Karpas-422 (cell line): ENCODE data around the gene ZBTB47. TPM values are rescaled to one million over a fixed set of nuclear protein-coding genes. Genes with fewer than 3 reads are reported as not detected.
A peak's percentile ranks its signal among the peaks of the same experiment; 100 is the strongest.

Source experiments
- DNase-seq: peaks from one replicate; pipeline ENCODE4 v3.0.0-alpha.2; 2015
- H2AFZ ChIP-seq: fragments of 200-600 bp; sonication (generic); 2 replicates; pipeline ENCODE4 v1.6.1; 2014; ENCODE audit warnings: antibody characterized with exemption, low read length, mixed read lengths
- H3K27ac ChIP-seq: fragments of 200-600 bp; sonication (generic); 2 replicates; pipeline ENCODE4 v1.5.1; 2014; ENCODE audit warnings: mild to moderate bottlenecking, low read length, moderate library complexity
- H3K27me3 ChIP-seq: fragments of 200-600 bp; sonication (generic); 2 replicates; pipeline ENCODE4 v1.6.1; 2014; ENCODE audit warnings: low read length, mixed read lengths
- H3K36me3 ChIP-seq: fragments of 200-600 bp; sonication (generic); 2 replicates; pipeline ENCODE4 v1.6.1; 2014; ENCODE audit warnings: low read length, mixed read lengths; ENCODE audit not compliant: insufficient read depth
- H3K4me1 ChIP-seq: fragments of 200-600 bp; sonication (generic); 2 replicates; pipeline ENCODE4 v1.6.1; 2014; ENCODE audit warnings: mild to moderate bottlenecking, low read length, mixed read lengths
- H3K4me2 ChIP-seq: fragments of 200-600 bp; sonication (generic); 2 replicates; pipeline ENCODE4 v1.6.1; 2014; ENCODE audit warnings: low read length, low read depth, mild to moderate bottlenecking; ENCODE audit not compliant: poor library complexity, severe bottlenecking
- H3K4me3 ChIP-seq: fragments of 200-600 bp; sonication (generic); 2 replicates; pipeline ENCODE4 v1.5.1; 2014; ENCODE audit warnings: mild to moderate bottlenecking, antibody characterized with exemption, low read length, mixed read lengths
- H3K79me2 ChIP-seq: fragments of 200-600 bp; sonication (generic); 2 replicates; pipeline ENCODE4 v1.6.1; 2014; ENCODE audit warnings: mild to moderate bottlenecking, low read length, mixed read lengths
- H3K9ac ChIP-seq: fragments of 200-600 bp; sonication (generic); 2 replicates; pipeline ENCODE4 v1.6.0; 2014; ENCODE audit warnings: low read length
- H3K9me2 ChIP-seq: fragments of 200-600 bp; sonication (generic), shearing (Covaris generic); replicated peaks from 2 replicates; pipeline ENCODE4 v1.6.0; 2014; ENCODE audit warnings: mild to moderate bottlenecking, low read length, moderate library complexity; ENCODE audit not compliant: insufficient read depth
- H3K9me3 ChIP-seq: fragments of 300-700, 200-600 bp; sonication (generic); 2 replicates; pipeline ENCODE4 v1.6.1; 2014; ENCODE audit warnings: low read length, mixed read lengths
- H4K20me1 ChIP-seq: fragments of 200-600 bp; sonication (generic); 2 replicates; pipeline ENCODE4 v1.6.1; 2014; ENCODE audit warnings: mild to moderate bottlenecking, antibody characterized with exemption, low read length, low read depth; ENCODE audit not compliant: insufficient read depth
- total RNA-seq: library from RNA; depleted of rRNA; stranded (reverse); fragments of >200 nt; shearing (Covaris generic); gene quantifications from 2 replicates; pipeline ENCODE4 v1.2.3, GENCODE V29; 2014; ENCODE audit warnings: low replicate concordance

The ZBTB47 gene
- total RNA-seq, 1 experiment from 2014 or later: 0.07 TPM

DNA sequence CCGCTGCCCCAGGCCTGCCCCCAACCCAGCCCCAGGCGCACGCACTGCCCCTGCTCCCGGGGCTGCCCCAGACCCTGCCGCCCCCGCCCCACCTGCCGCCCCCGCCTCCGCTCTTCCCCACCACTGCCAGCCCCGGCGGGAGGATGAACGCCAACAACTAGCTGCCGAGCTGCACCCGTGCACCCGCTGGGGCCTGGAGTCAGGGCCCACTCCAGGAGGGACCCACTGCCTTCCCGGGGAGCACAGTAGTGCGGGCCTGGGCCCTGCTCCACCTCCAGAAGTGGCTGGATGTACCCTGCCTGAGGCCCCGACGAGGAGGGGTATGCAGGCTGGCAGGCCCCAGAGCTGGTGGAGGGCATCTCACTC lies 10.9 kb downstream of the ZBTB47 start:
- peaks cover 12% of the 10 kb centered on the region for H3K4me1 ChIP-seq
- no peak overlapping the region for H3K9ac ChIP-seq
- H3K9me3 ChIP-seq: no peaks in the 10 kb centered on the region
- no peaks in the 10 kb centered on the region for H3K36me3 ChIP-seq
- no peaks in the 10 kb centered on the region for H4K20me1 ChIP-seq
- no peaks in the 10 kb centered on the region for H3K9me2 ChIP-seq
- peak overlapping the region; percentile 44 for H3K4me2 ChIP-seq
- no peaks in the 10 kb centered on the region for H3K27me3 ChIP-seq
- no peaks in the 10 kb centered on the region for H3K79me2 ChIP-seq
- no peak for DNase-seq
- no peak overlapping the region for H3K4me3 ChIP-seq
- no peak overlapping the region for H2AFZ ChIP-seq
- no peak overlapping the region for H3K27ac ChIP-seq

DNA sequence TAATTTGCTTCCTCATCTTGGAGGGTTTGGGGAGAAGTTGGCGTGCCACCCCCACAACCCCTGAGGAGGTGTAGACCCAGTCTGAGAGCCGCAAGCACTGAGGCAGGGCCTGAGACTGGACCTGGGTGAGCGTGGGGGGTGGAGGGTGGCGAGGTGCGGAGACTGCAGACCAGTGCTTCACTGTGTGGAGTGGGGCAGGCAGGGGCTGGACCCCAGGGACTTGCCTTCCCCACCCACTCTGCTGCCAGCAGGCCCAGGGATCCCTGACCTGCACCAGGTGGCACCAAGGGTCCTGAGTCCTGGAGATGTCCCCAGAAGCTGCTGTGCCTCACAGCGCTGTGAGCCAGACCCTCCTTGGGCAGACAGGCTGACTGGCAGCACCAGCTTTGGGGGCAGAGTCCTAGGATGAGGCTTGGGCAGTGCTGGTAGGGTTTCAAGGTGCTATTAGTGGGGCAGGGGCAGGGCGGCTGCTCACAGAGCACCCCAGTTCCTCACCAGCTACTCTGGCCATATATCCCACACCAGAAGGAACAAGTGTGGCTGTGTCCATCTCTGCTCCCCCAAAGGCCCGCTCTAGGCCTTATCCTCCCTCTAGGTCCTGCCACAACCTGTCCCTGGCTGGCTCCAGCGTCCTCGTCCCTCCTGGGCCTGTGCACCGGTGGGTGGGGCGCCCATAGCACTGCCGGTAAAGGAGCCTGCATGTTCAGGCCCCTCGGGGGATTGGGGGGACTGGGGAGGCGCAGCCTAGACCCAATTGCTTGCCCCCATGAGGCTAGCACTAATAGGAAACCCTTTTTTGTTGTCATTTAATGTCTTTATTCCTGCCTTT lies 11.8 kb downstream of the ZBTB47 start:
- Histone ChIP-seq H3K9me3 (no peaks in the 10 kb centered on the region), H3K4me1 (peaks cover 12% of the 10 kb centered on the region), H4K20me1 (no peaks in the 10 kb centered on the region), H3K27ac (no peak overlapping the region), H2AFZ (no peak overlapping the region), H3K9me2 (no peaks in the 10 kb centered on the region), H3K4me2 (no peak overlapping the region), H3K9ac (no peak overlapping the region), H3K36me3 (no peaks in the 10 kb centered on the region), H3K4me3 (no peak overlapping the region), H3K27me3 (no peaks in the 10 kb centered on the region), H3K79me2 (no peaks in the 10 kb centered on the region)
- DNase-seq: no peak

DNA sequence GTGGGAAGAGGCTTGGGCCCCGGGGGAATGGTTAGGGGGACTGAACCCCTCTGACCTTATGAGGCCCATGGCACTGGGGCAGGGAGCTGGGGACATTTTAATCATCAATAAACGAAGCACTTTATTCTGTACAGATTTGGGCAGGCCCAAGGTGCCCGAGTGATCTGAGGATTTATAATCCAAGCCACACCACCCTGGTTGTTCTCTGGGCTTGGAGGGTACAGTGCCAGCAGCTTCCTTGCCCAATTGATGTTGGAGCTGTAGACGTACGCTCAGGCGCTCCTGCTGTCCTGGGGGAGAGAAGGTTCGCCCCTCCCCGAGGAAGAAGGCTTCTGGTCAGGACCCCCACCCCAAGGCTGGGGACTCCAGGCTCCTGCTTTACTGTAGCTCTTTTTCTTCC lies 12.5 kb downstream of the ZBTB47 start:
- Histone ChIP-seq H3K9me2 (no peaks in the 10 kb centered on the region), H3K4me2 (no peak overlapping the region)

DNA sequence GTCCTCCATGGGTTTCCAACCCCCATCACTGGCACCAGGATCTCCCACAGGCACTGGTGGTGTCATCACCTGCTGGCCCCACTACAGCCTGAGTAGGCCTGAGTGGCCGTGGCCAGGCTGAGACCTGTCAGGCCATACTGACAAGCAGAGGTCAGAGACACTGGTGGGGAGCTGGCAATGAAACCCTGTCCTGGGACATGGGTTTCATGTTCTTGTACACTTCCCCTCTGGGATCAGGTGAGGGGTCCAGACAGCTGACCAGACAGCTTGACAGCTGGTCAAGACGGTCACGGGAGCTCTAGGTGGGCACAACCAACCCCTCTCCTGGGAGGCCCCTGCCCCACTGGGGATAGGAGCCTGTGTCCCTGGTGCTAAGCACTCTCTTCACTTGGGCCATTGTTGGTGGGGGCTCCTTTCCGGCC lies 13.1 kb downstream of the ZBTB47 start:
- no peaks in the 10 kb centered on the region for H3K79me2 ChIP-seq
- H3K4me2 ChIP-seq: no peak overlapping the region
- H3K36me3 ChIP-seq: no peaks in the 10 kb centered on the region
- H4K20me1 ChIP-seq: no peaks in the 10 kb centered on the region
- H3K4me1 ChIP-seq: peaks cover 12% of the 10 kb centered on the region
- no peak overlapping the region for H3K4me3 ChIP-seq
- no peaks in the 10 kb centered on the region for H3K27me3 ChIP-seq
- no peak overlapping the region for H3K27ac ChIP-seq
- H3K9me3 ChIP-seq: no peaks in the 10 kb centered on the region
- no peaks in the 10 kb centered on the region for H3K9me2 ChIP-seq
- no peak overlapping the region for H2AFZ ChIP-seq
- no peak overlapping the region for H3K9ac ChIP-seq
- no peak for DNase-seq

More for the DNA sequence above, 12.5 kb downstream of the ZBTB47 start:
- Histone ChIP-seq H3K4me3 (no peak overlapping the region), H3K27me3 (no peaks in the 10 kb centered on the region), H3K27ac (no peak overlapping the region), H3K4me1 (peaks cover 12% of the 10 kb centered on the region), H2AFZ (no peak overlapping the region), H3K36me3 (no peaks in the 10 kb centered on the region), H4K20me1 (no peaks in the 10 kb centered on the region), H3K9me3 (no peaks in the 10 kb centered on the region), H3K9ac (no peak overlapping the region), H3K79me2 (no peaks in the 10 kb centered on the region)
- DNase-seq: no peak

DNA sequence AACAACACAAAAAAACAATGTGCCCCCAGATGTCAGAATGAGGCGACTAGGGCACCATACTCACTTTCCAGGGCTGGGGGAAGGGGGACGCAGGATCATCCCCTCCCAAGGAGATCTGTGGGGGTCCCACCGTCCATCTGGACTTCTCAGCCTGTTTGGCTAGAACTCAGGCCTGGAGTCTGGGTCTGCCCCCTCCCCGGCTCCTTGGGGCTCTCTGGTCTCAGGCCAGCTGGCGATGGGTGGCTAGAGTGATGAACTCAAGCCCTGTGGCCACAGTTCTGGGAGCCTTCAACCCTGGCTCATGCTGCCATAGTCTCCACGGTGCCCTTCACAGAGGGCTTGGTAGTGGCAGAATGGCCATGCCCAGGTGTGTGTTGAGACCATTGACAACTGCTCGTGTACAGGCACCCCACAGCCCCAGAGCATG lies 13.6 kb downstream of the ZBTB47 start:
- H2AFZ ChIP-seq: no peak overlapping the region
- DNase-seq: no peak
- no peaks in the 10 kb centered on the region for H4K20me1 ChIP-seq
- no peaks in the 10 kb centered on the region for H3K9me2 ChIP-seq
- H3K36me3 ChIP-seq: no peaks in the 10 kb centered on the region
- no peak overlapping the region for H3K9ac ChIP-seq
- no peaks in the 10 kb centered on the region for H3K9me3 ChIP-seq
- H3K79me2 ChIP-seq: no peaks in the 10 kb centered on the region
- no peaks in the 10 kb centered on the region for H3K27me3 ChIP-seq
- H3K27ac ChIP-seq: no peak overlapping the region
- no peak overlapping the region for H3K4me2 ChIP-seq
- peaks cover 12% of the 10 kb centered on the region for H3K4me1 ChIP-seq
- H3K4me3 ChIP-seq: no peak overlapping the region

DNA sequence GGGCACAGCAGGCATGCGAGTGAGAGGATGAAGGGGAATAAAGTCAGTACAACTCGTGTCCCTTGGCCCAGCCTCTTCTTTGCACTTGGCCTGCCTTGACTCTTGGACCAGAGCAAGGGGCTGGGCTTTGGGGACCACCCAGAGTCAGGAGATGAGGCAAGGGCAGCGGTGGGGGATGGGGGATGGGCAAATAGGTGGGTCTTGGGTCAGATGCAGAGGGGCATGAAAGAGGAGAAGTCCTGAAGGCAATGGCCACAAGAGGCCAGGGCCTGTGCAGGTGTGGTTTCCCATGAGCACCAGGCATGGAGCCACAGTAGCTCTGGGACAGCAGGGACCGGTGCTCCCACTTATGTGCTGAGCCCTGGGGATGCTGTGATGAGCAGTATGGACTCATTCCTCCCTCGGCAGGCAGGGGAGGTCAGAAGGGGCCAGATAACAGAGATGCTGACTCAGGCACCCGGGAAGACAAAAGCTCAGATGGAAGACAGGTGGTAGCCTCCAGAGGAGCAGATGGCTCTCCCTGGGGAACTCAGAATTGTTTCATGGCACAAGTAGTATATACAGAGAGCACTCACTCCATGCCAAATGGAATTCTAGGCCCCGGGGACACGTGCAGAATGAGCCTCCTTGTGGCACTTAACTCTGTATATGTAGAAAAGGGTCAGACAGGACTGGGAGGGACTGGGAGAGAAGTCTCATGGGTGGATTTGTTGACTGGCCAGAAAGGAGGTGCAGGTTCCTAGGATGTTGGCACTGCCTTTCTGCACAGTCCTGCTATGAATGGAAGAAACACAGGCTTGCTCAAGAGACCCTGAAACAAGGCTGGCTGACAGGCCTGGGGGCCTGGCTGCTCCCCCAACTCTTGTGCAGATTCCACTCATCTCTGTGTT lies 14.3 kb downstream of the ZBTB47 start:
- Histone ChIP-seq H3K27ac (no peak overlapping the region), H3K27me3 (no peaks in the 10 kb centered on the region), H3K36me3 (no peaks in the 10 kb centered on the region), H4K20me1 (no peaks in the 10 kb centered on the region), H3K9me3 (no peaks in the 10 kb centered on the region), H3K9ac (no peak overlapping the region), H3K4me1 (peaks cover 12% of the 10 kb centered on the region), H3K79me2 (no peaks in the 10 kb centered on the region), H3K4me2 (no peak overlapping the region), H3K4me3 (no peak overlapping the region), H2AFZ (no peak overlapping the region), H3K9me2 (no peaks in the 10 kb centered on the region)
- no peak for DNase-seq

DNA sequence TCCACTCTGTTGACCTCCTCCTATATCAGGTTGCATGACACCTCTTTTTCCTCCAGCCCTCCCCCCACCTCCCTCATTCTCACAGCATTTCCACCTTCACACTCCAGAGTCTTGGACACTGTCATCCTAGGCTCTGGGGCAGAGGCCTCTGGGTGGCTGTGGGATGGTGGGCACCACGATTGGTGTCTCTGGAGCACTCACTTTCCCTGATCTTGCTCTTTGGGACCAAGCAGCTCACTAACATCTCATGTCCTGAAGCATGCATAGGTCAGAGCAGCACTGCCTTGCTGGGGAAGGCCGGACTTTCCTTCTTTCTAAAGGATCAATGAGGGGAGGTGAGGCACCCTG lies 14.9 kb downstream of the ZBTB47 start:
- H3K4me1 ChIP-seq: peaks cover 9% of the 10 kb centered on the region
- no peaks in the 10 kb centered on the region for H3K27me3 ChIP-seq
- no peaks in the 10 kb centered on the region for H3K79me2 ChIP-seq
- H3K9me3 ChIP-seq: no peaks in the 10 kb centered on the region
- H2AFZ ChIP-seq: no peak overlapping the region
- no peaks in the 10 kb centered on the region for H4K20me1 ChIP-seq
- DNase-seq: no peak
- no peak overlapping the region for H3K4me2 ChIP-seq
- no peaks in the 10 kb centered on the region for H3K9me2 ChIP-seq
- no peak overlapping the region for H3K27ac ChIP-seq
- H3K36me3 ChIP-seq: no peaks in the 10 kb centered on the region
- no peak overlapping the region for H3K4me3 ChIP-seq
- H3K9ac ChIP-seq: no peak overlapping the region

DNA sequence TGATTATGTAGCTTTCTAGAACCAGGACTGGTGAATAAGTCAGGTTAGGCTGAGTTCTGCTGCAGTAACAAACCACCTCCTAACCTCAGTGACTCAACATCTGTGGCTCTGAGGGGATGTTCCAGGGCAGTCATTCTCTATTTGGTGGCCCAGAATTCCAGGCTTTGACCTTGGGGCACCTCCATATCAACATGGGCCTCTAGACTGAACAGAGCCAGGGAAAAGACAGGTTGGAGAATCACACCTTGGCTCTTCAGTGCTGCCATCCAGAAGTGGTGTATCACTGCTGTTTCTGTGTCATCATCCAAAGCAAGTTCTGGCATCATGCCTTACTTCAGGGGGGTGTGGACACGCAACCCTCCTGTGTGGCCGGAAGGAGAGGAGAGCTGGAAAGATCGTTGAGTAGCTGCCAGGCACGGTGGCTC lies 15.3 kb downstream of the ZBTB47 start:
- Histone ChIP-seq H3K36me3 (no peaks in the 10 kb centered on the region), H3K79me2 (no peaks in the 10 kb centered on the region), H3K27me3 (no peaks in the 10 kb centered on the region), H3K9me2 (no peaks in the 10 kb centered on the region), H4K20me1 (no peaks in the 10 kb centered on the region), H3K4me3 (no peak overlapping the region), H2AFZ (no peak overlapping the region), H3K4me1 (peaks cover 5% of the 10 kb centered on the region), H3K9ac (no peak overlapping the region), H3K27ac (no peak overlapping the region), H3K4me2 (no peak overlapping the region), H3K9me3 (no peaks in the 10 kb centered on the region)
- no peak for DNase-seq
